GM23338 (cell line): ENCODE data around the gene SENP5. TPM values are rescaled to one million over a fixed set of nuclear protein-coding genes. Genes with fewer than 3 reads are reported as not detected.

ENCODE experiments used
- ATAC-seq: fragments of 200-7000 bp; cut with Tn5 transposase; 3 replicates; pipeline ENCODE4 v1.9.1; 2020
- DNase-seq: peaks from one replicate; pipeline ENCODE4 v3.0.0-alpha.2; 2015; ENCODE audit warnings: low spot score
- H2AFZ ChIP-seq: fragments of 200-600 bp; sonication (generic); 2 replicates; pipeline ENCODE4 v1.8.0; 2016; ENCODE audit warnings: antibody characterized with exemption, mild to moderate bottlenecking, moderate library complexity
- H3F3A ChIP-seq: fragments of 200-600 bp; sonication (generic); replicated peaks from 2 replicates; pipeline ENCODE4 v1.8.0; 2017; ENCODE audit warnings: antibody characterized with exemption, mixed run types, low read depth
- H3K27ac ChIP-seq: fragments of 200-600 bp; sonication (generic); 2 replicates; pipeline ENCODE4 v1.6.1; 2016; ENCODE audit warnings: low read depth
- H3K27me3 ChIP-seq: fragments of 200-600 bp; sonication (generic); 2 replicates; pipeline ENCODE4 v1.8.0; 2016; ENCODE audit warnings: mild to moderate bottlenecking, mixed run types, moderate library complexity; ENCODE audit not compliant: insufficient read depth
- H3K36me3 ChIP-seq: fragments of 200-600 bp; sonication (generic); 2 replicates; pipeline ENCODE4 v1.8.0; 2016; ENCODE audit warnings: mild to moderate bottlenecking; ENCODE audit not compliant: insufficient read depth
- H3K4me1 ChIP-seq: fragments of 200-600 bp; sonication (generic); 2 replicates; pipeline ENCODE4 v1.8.0; 2016; ENCODE audit warnings: mild to moderate bottlenecking, moderate library complexity; ENCODE audit not compliant: insufficient read depth
- H3K4me2 ChIP-seq: fragments of 200-600 bp; sonication (generic); 2 replicates; pipeline ENCODE4 v1.7.1; 2017; ENCODE audit warnings: mixed run types
- H3K4me3 ChIP-seq: fragments of 200-600 bp; sonication (generic); 2 replicates; pipeline ENCODE4 v1.6.1; 2016; ENCODE audit warnings: mixed run types
- H3K79me2 ChIP-seq: fragments of 200-600 bp; sonication (generic); replicated peaks from 2 replicates; pipeline ENCODE4 v1.8.0; 2017; ENCODE audit warnings: mild to moderate bottlenecking; ENCODE audit not compliant: insufficient read depth
- H3K9me2 ChIP-seq: fragments of 200-600 bp; sonication (generic); 2 replicates; pipeline ENCODE4 v1.8.0; 2017; ENCODE audit not compliant: insufficient read depth
- H4K20me1 ChIP-seq: fragments of 200-600 bp; sonication (generic); replicated peaks from 2 replicates; pipeline ENCODE4 v1.8.0; 2017; ENCODE audit warnings: mild to moderate bottlenecking; ENCODE audit not compliant: insufficient read depth
- H3K27ac Mint-ChIP-seq: 2 replicates; pipeline ENCODE4 v1.8.0; 2020; ENCODE audit warnings: inconsistent platforms, mild to moderate bottlenecking, moderate library complexity, mixed read lengths
- H3K27me3 Mint-ChIP-seq: 3 replicates; pipeline ENCODE4 v1.8.0; 2022; ENCODE audit warnings: low read depth, mild to moderate bottlenecking, moderate library complexity, mixed read lengths, inconsistent platforms; ENCODE audit not compliant: insufficient read depth, poor library complexity
- H3K36me3 Mint-ChIP-seq: 3 replicates; pipeline ENCODE4 v1.8.0; 2021; ENCODE audit warnings: low read depth, mild to moderate bottlenecking, inconsistent platforms, moderate library complexity, mixed read lengths
- H3K4me1 Mint-ChIP-seq: 3 replicates; pipeline ENCODE4 v1.8.0; 2020; ENCODE audit warnings: mild to moderate bottlenecking, inconsistent platforms, mixed read lengths
- H3K4me3 Mint-ChIP-seq: 3 replicates; pipeline ENCODE4 v1.8.0; 2021; ENCODE audit warnings: moderate library complexity, mild to moderate bottlenecking, inconsistent platforms, mixed read lengths
- H3K9me3 Mint-ChIP-seq: 3 replicates; pipeline ENCODE4 v1.8.0; 2020; ENCODE audit warnings: moderate library complexity, mild to moderate bottlenecking, inconsistent platforms, mixed read lengths
- CREB1 ChIP-seq: fragments of 250-450 bp; sonication (Bioruptor Pico); IDR thresholded peaks from 2 replicates; pipeline ENCODE4 v1.5.0; 2020; ENCODE audit warnings: low read depth, mild to moderate bottlenecking, moderate library complexity
- CTCF ChIP-seq, 2 experiments: fragments of 200-600 bp in 1 of 2; sonication (generic) in 1 of 2; conservative IDR thresholded peaks; 2 replicates each; pipeline versions ENCODE4 v1.5.1 to v1.6.1; 2016 to 2017; ENCODE audit warnings: antibody characterized with exemption in 2 of 2, low read depth in 2 of 2, mild to moderate bottlenecking in 2 of 2, moderate library complexity in 1 of 2
- ETS1 ChIP-seq: IDR thresholded peaks from 2 replicates; pipeline ENCODE4 v1.6.1; 2016; ENCODE audit warnings: antibody characterized with exemption
- EZH2 ChIP-seq: fragments of 200-600 bp; sonication (generic); IDR thresholded peaks from one replicate; pipeline ENCODE4 v1.8.0; 2017; ENCODE audit warnings: antibody characterized with exemption, mild to moderate bottlenecking, low read depth; ENCODE audit not compliant: unreplicated experiment
- EZH2phosphoT487 ChIP-seq: fragments of 200-600 bp; sonication (generic); IDR thresholded peaks from one replicate; pipeline ENCODE4 v1.8.1; 2018; ENCODE audit warnings: antibody characterized with exemption; ENCODE audit not compliant: unreplicated experiment
- JUNB ChIP-seq: IDR thresholded peaks from one replicate; pipeline ENCODE4 v1.6.1; 2016; ENCODE audit warnings: antibody characterized with exemption; ENCODE audit not compliant: unreplicated experiment
- NANOG ChIP-seq: IDR thresholded peaks from 2 replicates; pipeline ENCODE4 v1.6.1; 2016; ENCODE audit warnings: antibody characterized with exemption, borderline replicate concordance
- POLR2AphosphoS5 ChIP-seq: IDR thresholded peaks from 2 replicates; pipeline ENCODE4 v1.6.1; 2016; ENCODE audit warnings: antibody characterized with exemption, low read depth
- REST ChIP-seq: IDR thresholded peaks from one replicate; pipeline ENCODE4 v1.6.1; 2018; ENCODE audit warnings: antibody characterized with exemption; ENCODE audit not compliant: unreplicated experiment
- STAT1 ChIP-seq: IDR thresholded peaks from one replicate; pipeline ENCODE4 v1.6.1; 2016; ENCODE audit warnings: antibody characterized with exemption; ENCODE audit not compliant: unreplicated experiment
- ZNF114 ChIP-seq: fragments of 250-450 bp; sonication (Bioruptor Pico); IDR thresholded peaks from 2 replicates; pipeline ENCODE4 v1.5.0; 2020; ENCODE audit warnings: mild to moderate bottlenecking, moderate library complexity
- ZNF331 ChIP-seq: fragments of 250-450 bp; sonication (Bioruptor Pico); IDR thresholded peaks from 2 replicates; pipeline ENCODE4 v1.5.0; 2020; ENCODE audit warnings: low read depth, mild to moderate bottlenecking, moderate library complexity
- ZNF462 ChIP-seq: fragments of 250-450 bp; sonication (Bioruptor Pico); IDR thresholded peaks from 2 replicates; pipeline ENCODE4 v1.5.0; 2020; ENCODE audit warnings: mild to moderate bottlenecking, moderate library complexity
- polyA plus RNA-seq: library from polyadenylated mRNA; unstranded; fragments of >200 nt; fragmentation: Nextera tagmentation; extraction: Ambion mirVana; gene quantifications from 2 replicates; pipeline ENCODE4 v1.2.1, GENCODE V29; 2016
- total RNA-seq: library from RNA; depleted of rRNA; stranded (reverse); fragments of >200 nt; shearing (Covaris generic); gene quantifications from 2 replicates; pipeline ENCODE4 v1.2.3, GENCODE V29; 2014

Gene SENP5
- total and polyA plus RNA-seq, 2 experiments from 2014 or later, result 12.2 to 34.3 TPM

GRCh38 chr3:196872316-196872715, 4.6 kb downstream of the SENP5 start:
- Histone ChIP-seq H3K9me2 (no peaks in the 10 kb centered on the region), H3K4me2 (no peak overlapping the region), H3K27me3 (no peaks in the 10 kb centered on the region), H3K4me1 (peaks cover 8% of the 10 kb centered on the region; the same call in 1 of the 2 replicates), H3K79me2 (peaks cover 91% of the 10 kb centered on the region), H3K27ac (no peak overlapping the region), H3K36me3 (peaks cover 5% of the 10 kb centered on the region; the same call in 1 of the 2 replicates), H4K20me1 (peaks cover 29% of the 10 kb centered on the region; the same call in 1 of the 2 replicates), H3F3A (0 out of 2 replicates have a peak, but pooled peaks cover 3% of the 10 kb centered on the region), H2AFZ (no peak overlapping the region), H3K4me3 (no peak overlapping the region)
- no peak for ATAC-seq
- TF ChIP-seq ZNF114 (no peak), POLR2AphosphoS5 (no peak), REST (no peak), NANOG (no peak), EZH2phosphoT487 (no peak), STAT1 (no peak), CREB1 (no peak), CTCF (conservative IDR thresholded peaks at IDR 0.05; ENCODE audit: low read depth in 2 of 2) (no peak), EZH2 (no peak), ZNF331 (CRISPR knock-in tag) (no peak), JUNB (no peak), ETS1 (no peak), ZNF462 (CRISPR knock-in tag) (no peak)
- H3K27me3 Mint-ChIP-seq, result peaks cover 4% of the 10 kb centered on the region
- no peaks in the 10 kb centered on the region; the same call in 2 of the 3 replicates for H3K9me3 Mint-ChIP-seq
- H3K4me1 Mint-ChIP-seq, result peaks cover 9% of the 10 kb centered on the region; the same call in 2 of the 3 replicates
- DNase-seq, result no peak
- H3K27ac Mint-ChIP-seq, result no peak overlapping the region
- H3K36me3 Mint-ChIP-seq, result peaks cover 6% of the 10 kb centered on the region
- H3K4me3 Mint-ChIP-seq, result no peak overlapping the region
